Mucosa of descending colon (tissue), 3 donors: ENCODE results near the gene LARGE1. TPM values are rescaled to one million over a fixed set of nuclear protein-coding genes. Genes with fewer than 3 reads are reported as not detected.

Source experiments
- ATAC-seq: fragments of 200-7000 bp; cut with Tn5 transposase; one replicate; pipeline ENCODE4 v1.9.1; 2020; ENCODE audit warnings: mild to moderate bottlenecking, moderate library complexity
- DNase-seq, 3 donors: peaks; one replicate each; pipeline ENCODE4 v3.0.0-alpha.2; 2020
- H3K36me3 ChIP-seq: fragments of 200-600 bp; one replicate; pipeline ENCODE4 v1.8.0; 2021; ENCODE audit warnings: low read depth, mild to moderate bottlenecking
- H3K4me1 ChIP-seq: fragments of 200-600 bp; one replicate; pipeline ENCODE4 v1.8.0; 2021; ENCODE audit warnings: low read depth, mild to moderate bottlenecking
- H3K4me3 ChIP-seq: fragments of 200-600 bp; one replicate; pipeline ENCODE4 v1.8.0; 2021; ENCODE audit warnings: mild to moderate bottlenecking
- H3K9me3 ChIP-seq: fragments of 200-600 bp; one replicate; pipeline ENCODE4 v1.8.0; 2021; ENCODE audit warnings: mild to moderate bottlenecking
- CTCF ChIP-seq: fragments of 200-600 bp; IDR thresholded peaks from one replicate; pipeline ENCODE4 v1.8.0; 2022; ENCODE audit warnings: antibody characterized with exemption, mild to moderate bottlenecking
- intact Hi-C, 2 donors: fragments of 100-400 bp; cut with DNase I in 1 of 2; cut with micrococcal nuclease in 1 of 2; formaldehyde crosslinking; loops; one replicate each; pipeline versions ENCODE4 v1.11.0 to v1.11.1; 2022; cut with DNase I, micrococcal nuclease
- total RNA-seq, 3 donors: library from RNA; stranded (reverse); fragmentation: NEBNext Ultra II Directional in 2 of 3; extraction: Animal tissue kit (Norgen Biotek cat#: 25700) in 2 of 3; gene quantifications; one replicate each; pipeline versions ENCODE4 v1.2.1 to v1.2.4, GENCODE V29; 2021 to 2023
- donor health status: DM: no; HTN: no; CAD: no; lungs with moderate emphysema.
- donor health status: DM: no; HTN: no; CAD: no.
- donor health status: DM: no; HTN: yes; CAD: no.

The LARGE1 gene
- total RNA-seq, 3 donors from 2014 or later, result 29.3 to 93.8 (median 67.7) TPM

GRCh38 chr22:33261699-33262098 is 658.6 kb downstream of the LARGE1 start:
- Histone ChIP-seq H3K4me1 (no peaks in the 10 kb centered on the region), H3K4me3 (no peak overlapping the region), H3K9me3 (no peaks in the 10 kb centered on the region), H3K36me3 (no peaks in the 10 kb centered on the region)
- DNase-seq, result no peak
- intact Hi-C loops, result no loop called here
- ATAC-seq, result no peak
- no peak for TF ChIP-seq CTCF

- Histone ChIP-seq H3K4me1 (no peaks in the 10 kb centered on the region), H3K36me3 (no peaks in the 10 kb centered on the region), H3K9me3 (no peaks in the 10 kb centered on the region), H3K4me3 (no peak overlapping the region)
- intact Hi-C loops, result no loop called here
- no peak for TF ChIP-seq CTCF
- no peak for ATAC-seq
- no peak for DNase-seq
These were observed 659.8 kb downstream of the LARGE1 start for GRCh38 chr22:33260498-33260897.

GRCh38 chr22:33255791-33256190 is 664.5 kb downstream of the LARGE1 start:
- TF ChIP-seq CTCF, result no peak
- Histone ChIP-seq H3K4me1 (no peaks in the 10 kb centered on the region), H3K9me3 (no peaks in the 10 kb centered on the region), H3K36me3 (no peaks in the 10 kb centered on the region), H3K4me3 (no peak overlapping the region)
- ATAC-seq (no peak), DNase-seq (no peak)
- intact Hi-C loops, result no loop called here

- DNase-seq (no peak), ATAC-seq (no peak)
- Histone ChIP-seq H3K9me3 (no peaks in the 10 kb centered on the region), H3K36me3 (no peaks in the 10 kb centered on the region), H3K4me3 (no peak overlapping the region), H3K4me1 (no peaks in the 10 kb centered on the region)
- intact Hi-C loops, result no loop called here
- no peak for TF ChIP-seq CTCF
These were observed 671.3 kb downstream of the LARGE1 start for GRCh38 chr22:33248948-33249347.

- Histone ChIP-seq H3K9me3 (no peaks in the 10 kb centered on the region), H3K4me1 (no peaks in the 10 kb centered on the region), H3K36me3 (no peaks in the 10 kb centered on the region), H3K4me3 (no peak overlapping the region)
- DNase-seq (no peak), ATAC-seq (no peak)
- intact Hi-C loops, result no loop called here
- TF ChIP-seq CTCF, result no peak
These were observed 672.5 kb downstream of the LARGE1 start for GRCh38 chr22:33247758-33248157.

GRCh38 chr22:33242078-33242477 is 678.2 kb downstream of the LARGE1 start:
- H3K9me3 ChIP-seq, result no peaks in the 10 kb centered on the region
- DNase-seq (no peak), ATAC-seq (no peak)
- intact Hi-C loops, result no loop called here
- H3K4me3 ChIP-seq, result no peak overlapping the region
- no peak for TF ChIP-seq CTCF
- H3K36me3 ChIP-seq, result no peaks in the 10 kb centered on the region
- H3K4me1 ChIP-seq, result no peaks in the 10 kb centered on the region
